Measurements from ENCODE around the gene CAPRIN1.
A peak's percentile ranks its signal among the peaks of the same experiment; 100 is the strongest.

The CAPRIN1 gene

DNA sequence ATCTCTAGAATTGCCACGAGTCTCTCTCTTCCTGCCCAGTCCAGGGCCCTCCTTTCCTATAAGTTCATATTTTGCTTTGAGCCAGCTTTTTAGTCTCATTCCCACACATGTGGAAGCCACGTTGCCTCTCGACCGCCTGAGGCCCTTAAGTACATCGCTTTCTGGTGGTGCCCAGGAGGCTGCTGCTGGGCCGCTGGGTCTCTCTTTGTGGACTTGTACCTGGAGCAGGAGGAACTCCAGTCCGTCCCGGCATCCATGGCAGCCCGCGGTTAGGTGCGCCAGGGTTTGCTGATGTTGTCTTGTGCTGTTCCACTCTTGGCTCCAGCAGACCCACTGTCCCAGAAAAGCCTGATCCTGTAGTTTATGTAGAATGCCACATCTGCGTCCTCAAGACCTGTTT lies 94.9 kb downstream of the CAPRIN1 start:
- TF ChIP-seq, protein P1, sequence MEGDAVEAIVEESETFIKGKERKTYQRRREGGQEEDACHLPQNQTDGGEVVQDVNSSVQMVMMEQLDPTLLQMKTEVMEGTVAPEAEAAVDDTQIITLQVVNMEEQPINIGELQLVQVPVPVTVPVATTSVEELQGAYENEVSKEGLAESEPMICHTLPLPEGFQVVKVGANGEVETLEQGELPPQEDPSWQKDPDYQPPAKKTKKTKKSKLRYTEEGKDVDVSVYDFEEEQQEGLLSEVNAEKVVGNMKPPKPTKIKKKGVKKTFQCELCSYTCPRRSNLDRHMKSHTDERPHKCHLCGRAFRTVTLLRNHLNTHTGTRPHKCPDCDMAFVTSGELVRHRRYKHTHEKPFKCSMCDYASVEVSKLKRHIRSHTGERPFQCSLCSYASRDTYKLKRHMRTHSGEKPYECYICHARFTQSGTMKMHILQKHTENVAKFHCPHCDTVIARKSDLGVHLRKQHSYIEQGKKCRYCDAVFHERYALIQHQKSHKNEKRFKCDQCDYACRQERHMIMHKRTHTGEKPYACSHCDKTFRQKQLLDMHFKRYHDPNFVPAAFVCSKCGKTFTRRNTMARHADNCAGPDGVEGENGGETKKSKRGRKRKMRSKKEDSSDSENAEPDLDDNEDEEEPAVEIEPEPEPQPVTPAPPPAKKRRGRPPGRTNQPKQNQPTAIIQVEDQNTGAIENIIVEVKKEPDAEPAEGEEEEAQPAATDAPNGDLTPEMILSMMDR (IDR thresholded peaks at IDR 0.05; ENCODE audit: low read depth, low read length): no peak

GRCh38 chr11:34146866-34147265 lies 95.3 kb downstream of the CAPRIN1 start:
- TF ChIP-seq, protein P1 (IDR thresholded peaks at IDR 0.05; ENCODE audit: low read depth, low read length): no peak

More for the DNA sequence above, 94.9 kb downstream of the CAPRIN1 start:
- no peak overlapping the region for H3K4me3 ChIP-seq (ENCODE audit: low read depth, low read length)

DNA sequence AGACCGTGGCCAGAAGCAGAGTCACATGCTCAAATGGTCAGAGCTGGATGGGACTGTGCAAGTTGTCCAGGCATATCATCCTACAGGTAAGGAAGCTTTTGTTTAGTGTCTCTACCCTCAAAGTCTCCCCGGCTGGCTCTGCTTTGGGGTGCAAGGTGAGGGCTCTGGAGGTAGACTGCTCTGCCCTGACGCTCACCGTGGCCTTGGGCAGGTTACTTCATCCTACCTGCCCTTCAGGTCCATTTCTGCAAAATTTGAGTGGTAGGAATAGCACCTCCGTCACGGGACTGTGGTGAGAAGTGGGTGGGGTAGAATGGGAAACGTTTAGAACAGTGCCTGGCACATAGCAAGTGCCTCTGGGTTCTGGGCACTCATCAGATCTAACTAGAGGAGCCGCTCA lies 96.0 kb downstream of the CAPRIN1 start:
- no peak overlapping the region for H3K4me3 ChIP-seq (ENCODE audit: low read depth, low read length)
- TF ChIP-seq, protein P1 (IDR thresholded peaks at IDR 0.05; ENCODE audit: low read depth, low read length): no peak

More at GRCh38 chr11:34146866-34147265, 95.3 kb downstream of the CAPRIN1 start:
- no peak overlapping the region for H3K4me3 ChIP-seq (ENCODE audit: low read depth, low read length)

DNA sequence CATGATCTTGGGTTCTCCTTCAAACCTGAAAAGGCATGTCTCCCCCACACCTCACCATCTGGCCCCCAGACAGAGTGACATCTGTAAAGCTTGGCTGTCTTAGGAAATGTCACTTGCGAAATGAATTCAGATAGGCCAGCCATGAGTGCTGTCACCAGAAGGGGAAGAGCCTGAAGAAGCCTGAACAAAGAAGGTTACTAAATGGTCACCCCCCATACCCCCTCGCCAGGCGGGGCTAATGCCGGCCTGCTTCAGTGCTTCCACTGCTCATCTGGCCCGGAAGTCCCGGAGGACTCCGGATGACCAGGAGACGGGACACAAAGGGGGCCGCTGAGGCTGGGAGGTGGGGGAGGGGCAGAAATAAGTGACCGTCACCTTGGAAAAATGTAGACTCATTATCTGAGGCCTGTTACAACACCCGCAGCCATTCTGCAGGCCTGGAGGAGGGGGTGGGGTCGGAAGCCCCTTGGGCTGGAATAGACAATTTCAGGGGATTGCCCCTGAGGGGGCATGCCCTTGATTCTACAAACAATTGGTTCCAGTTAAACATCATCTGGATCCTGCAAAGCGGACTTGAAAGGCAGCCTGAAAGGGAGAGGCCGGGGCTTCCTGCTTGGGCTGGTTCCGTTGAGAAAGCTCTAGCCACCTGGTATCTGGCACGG lies 97.1 kb downstream of the CAPRIN1 start:
- TF ChIP-seq, protein P1 (IDR thresholded peaks at IDR 0.05; ENCODE audit: low read depth, low read length): no peak
- H3K4me3 ChIP-seq (ENCODE audit: low read depth, low read length): no peak overlapping the region

- no peak overlapping the region for H3K4me3 ChIP-seq (ENCODE audit: low read depth, low read length)
- TF ChIP-seq, protein P1 (IDR thresholded peaks at IDR 0.05; ENCODE audit: low read depth, low read length): no peak
Observed at GRCh38 chr11:34149274-34149673, 97.7 kb downstream of the CAPRIN1 start.

DNA sequence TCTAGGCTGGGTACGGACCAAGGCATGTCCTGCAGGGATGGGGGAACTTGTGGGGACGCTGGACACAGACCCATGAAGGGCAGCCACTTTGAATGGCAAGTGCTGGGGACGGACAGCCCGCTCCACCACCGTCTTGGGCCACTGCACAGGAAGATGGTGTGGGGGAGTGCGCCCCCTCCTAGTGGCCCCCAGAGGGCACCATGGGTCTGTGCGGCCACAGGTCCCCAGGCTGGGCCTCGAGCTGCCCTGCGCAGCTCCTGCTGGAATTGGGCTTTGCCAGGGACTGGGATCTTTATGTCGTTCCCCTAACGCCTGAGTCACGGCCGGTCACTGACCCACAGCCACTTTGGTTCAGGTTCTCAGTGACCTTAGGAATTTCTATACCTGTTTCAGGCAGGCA lies 98.3 kb downstream of the CAPRIN1 start:
- H3K4me3 ChIP-seq (ENCODE audit: low read depth, low read length): no peak overlapping the region
- TF ChIP-seq, protein P1 (IDR thresholded peaks at IDR 0.05; ENCODE audit: low read depth, low read length): peak; percentile 30

DNA sequence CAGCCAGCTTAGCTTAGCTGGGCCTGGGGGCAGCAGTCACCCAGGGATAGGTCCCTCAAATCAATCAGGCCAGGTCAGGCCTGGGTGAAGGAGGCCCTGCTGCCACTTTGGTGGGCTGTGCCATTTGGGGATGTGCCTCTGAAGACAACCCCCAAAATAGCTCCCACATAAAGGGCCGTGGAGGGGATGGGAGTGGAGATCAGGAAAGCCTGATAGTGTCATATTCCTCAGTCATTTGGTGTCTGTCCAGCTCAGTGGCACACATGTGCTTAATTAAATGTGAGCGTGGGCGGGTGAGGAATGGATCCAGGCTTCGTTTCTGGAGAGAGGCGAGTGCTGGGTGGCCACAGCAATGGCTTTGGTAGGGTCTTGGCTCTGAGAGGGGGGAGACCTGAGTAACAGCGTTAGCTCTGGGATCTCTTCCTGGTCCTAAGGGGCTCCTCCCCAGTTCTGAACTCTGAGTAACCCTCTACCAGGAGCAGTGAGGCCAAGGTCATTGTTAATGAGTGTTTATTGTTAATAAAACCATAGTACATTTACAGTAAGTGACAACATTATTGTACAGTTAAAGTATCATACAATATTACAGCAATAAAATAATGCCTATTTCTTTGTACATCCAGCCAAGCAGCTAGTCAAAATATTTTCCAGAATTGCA lies 99.1 kb downstream of the CAPRIN1 start:
- TF ChIP-seq, protein P1 (IDR thresholded peaks at IDR 0.05; ENCODE audit: low read depth, low read length): no peak
- H3K4me3 ChIP-seq (ENCODE audit: low read depth, low read length): no peak overlapping the region
